ENCODE data around the gene SCN5A. TPM values are rescaled to one million over a fixed set of nuclear protein-coding genes. Genes with fewer than 3 reads are reported as not detected.

SCN5A gene
- polyA plus RNA-seq, 1 donor from 2014 or later = not detected

GRCh38 chr3:38618343-38618742 is 31.1 kb downstream of the SCN5A start:
- TF ChIP-seq EZH2 (IDR thresholded peaks at IDR 0.05; ENCODE audit: borderline replicate concordance, insufficient read depth, low read length, poor library complexity, severe bottlenecking) (no peak), RAD21 (conservative IDR thresholded peaks at IDR 0.05) (no peak), EP300 (conservative IDR thresholded peaks at IDR 0.05; ENCODE audit: poor library complexity, severe bottlenecking) (no peak), POLR2AphosphoS5 (IDR thresholded peaks at IDR 0.05) (no peak), MXI1 (conservative IDR thresholded peaks at IDR 0.05; ENCODE audit: poor library complexity, severe bottlenecking) (no peak), SMC3 (conservative IDR thresholded peaks at IDR 0.05; ENCODE audit: poor library complexity) (no peak), TAF1 (IDR thresholded peaks at IDR 0.05; ENCODE audit: low read depth) (no peak), CTCF (IDR thresholded peaks at IDR 0.05; ENCODE audit: poor library complexity, severe bottlenecking) (no peak)
- TF ChIP-seq, protein P1, sequence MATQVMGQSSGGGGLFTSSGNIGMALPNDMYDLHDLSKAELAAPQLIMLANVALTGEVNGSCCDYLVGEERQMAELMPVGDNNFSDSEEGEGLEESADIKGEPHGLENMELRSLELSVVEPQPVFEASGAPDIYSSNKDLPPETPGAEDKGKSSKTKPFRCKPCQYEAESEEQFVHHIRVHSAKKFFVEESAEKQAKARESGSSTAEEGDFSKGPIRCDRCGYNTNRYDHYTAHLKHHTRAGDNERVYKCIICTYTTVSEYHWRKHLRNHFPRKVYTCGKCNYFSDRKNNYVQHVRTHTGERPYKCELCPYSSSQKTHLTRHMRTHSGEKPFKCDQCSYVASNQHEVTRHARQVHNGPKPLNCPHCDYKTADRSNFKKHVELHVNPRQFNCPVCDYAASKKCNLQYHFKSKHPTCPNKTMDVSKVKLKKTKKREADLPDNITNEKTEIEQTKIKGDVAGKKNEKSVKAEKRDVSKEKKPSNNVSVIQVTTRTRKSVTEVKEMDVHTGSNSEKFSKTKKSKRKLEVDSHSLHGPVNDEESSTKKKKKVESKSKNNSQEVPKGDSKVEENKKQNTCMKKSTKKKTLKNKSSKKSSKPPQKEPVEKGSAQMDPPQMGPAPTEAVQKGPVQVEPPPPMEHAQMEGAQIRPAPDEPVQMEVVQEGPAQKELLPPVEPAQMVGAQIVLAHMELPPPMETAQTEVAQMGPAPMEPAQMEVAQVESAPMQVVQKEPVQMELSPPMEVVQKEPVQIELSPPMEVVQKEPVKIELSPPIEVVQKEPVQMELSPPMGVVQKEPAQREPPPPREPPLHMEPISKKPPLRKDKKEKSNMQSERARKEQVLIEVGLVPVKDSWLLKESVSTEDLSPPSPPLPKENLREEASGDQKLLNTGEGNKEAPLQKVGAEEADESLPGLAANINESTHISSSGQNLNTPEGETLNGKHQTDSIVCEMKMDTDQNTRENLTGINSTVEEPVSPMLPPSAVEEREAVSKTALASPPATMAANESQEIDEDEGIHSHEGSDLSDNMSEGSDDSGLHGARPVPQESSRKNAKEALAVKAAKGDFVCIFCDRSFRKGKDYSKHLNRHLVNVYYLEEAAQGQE (IDR thresholded peaks at IDR 0.05; ENCODE audit: borderline replicate concordance) = no peak
- Histone ChIP-seq H2AFZ (ENCODE audit: low read depth, low read length) (no peak overlapping the region), H3K36me3 (ENCODE audit: insufficient read depth, low read length) (no peaks in the 10 kb centered on the region), H3K9me2 (ENCODE audit: insufficient read depth, low read length) (no peaks in the 10 kb centered on the region), H3F3A (ENCODE audit: insufficient read depth, low read length, poor library complexity, severe bottlenecking) (no peaks in the 10 kb centered on the region), H3K4me2 (ENCODE audit: low read length) (no peak overlapping the region), H3K4me3 (ENCODE audit: low read length) (no peak overlapping the region), H4K20me1 (ENCODE audit: insufficient read depth) (no peaks in the 10 kb centered on the region), H3K27me3 (ENCODE audit: insufficient read depth, low read depth, low read length) (no peaks in the 10 kb centered on the region), H3K79me2 (replicated peaks; ENCODE audit: insufficient read depth, low read length) (no peaks in the 10 kb centered on the region), H3K9me3 (ENCODE audit: low read length) (no peaks in the 10 kb centered on the region), H3K9ac (ENCODE audit: low read length) (no peak overlapping the region), H3K27ac (ENCODE audit: low read length) (no peak overlapping the region)

GRCh38 chr3:38617586-38617985 is 31.9 kb downstream of the SCN5A start:
- no peak overlapping the region for H3K27ac ChIP-seq (ENCODE audit: low read length)
- no peak overlapping the region for H3K4me3 ChIP-seq (ENCODE audit: low read length)
- no peaks in the 10 kb centered on the region for H3K79me2 ChIP-seq (replicated peaks; ENCODE audit: insufficient read depth, low read length)
- H3F3A ChIP-seq (ENCODE audit: insufficient read depth, low read length, poor library complexity, severe bottlenecking) = no peaks in the 10 kb centered on the region
- H3K4me2 ChIP-seq (ENCODE audit: low read length) = no peak overlapping the region
- H3K27me3 ChIP-seq (ENCODE audit: insufficient read depth, low read depth, low read length) = no peaks in the 10 kb centered on the region
- H3K9me2 ChIP-seq (ENCODE audit: insufficient read depth, low read length) = no peaks in the 10 kb centered on the region
- no peak for TF ChIP-seq TAF1 (IDR thresholded peaks at IDR 0.05; ENCODE audit: low read depth)
- TF ChIP-seq SMC3 (conservative IDR thresholded peaks at IDR 0.05; ENCODE audit: poor library complexity) = no peak
- TF ChIP-seq POLR2AphosphoS5 (IDR thresholded peaks at IDR 0.05) = no peak
- TF ChIP-seq, protein P1 (IDR thresholded peaks at IDR 0.05; ENCODE audit: borderline replicate concordance) = no peak
- H3K36me3 ChIP-seq (ENCODE audit: insufficient read depth, low read length) = no peaks in the 10 kb centered on the region
- H3K9me3 ChIP-seq (ENCODE audit: low read length) = no peaks in the 10 kb centered on the region
- no peak overlapping the region for H3K9ac ChIP-seq (ENCODE audit: low read length)
- H4K20me1 ChIP-seq (ENCODE audit: insufficient read depth) = no peaks in the 10 kb centered on the region
- no peak overlapping the region for H2AFZ ChIP-seq (ENCODE audit: low read depth, low read length)

Measured in neural cell (in vitro differentiated cells).